RWPE1 (cell line): ENCODE data around the gene ZNF219.

ENCODE experiments used
- CTCF ChIA-PET: fragments of 350-600 bp; sonication (Branson Sonifier 250); formaldehyde crosslinking; extraction: SDS; loops from one replicate; lab custom pipeline; 2021; lab: Yijun Ruan, JAX
- POLR2A ChIA-PET: fragments of 400-600 bp; formaldehyde crosslinking; extraction: SDS; loops from one replicate; lab custom pipeline; 2020; ENCODE audit warnings: antibody characterized with exemption; ENCODE audit not compliant: low non-redundant PET; lab: Yijun Ruan, JAX
- DNase-seq: peaks from one replicate; pipeline ENCODE4 v3.0.0; 2012; ENCODE audit warnings: low spot score
- H3K27ac ChIP-seq: fragments of 450-650 bp; 2 replicates; pipeline ENCODE4 v1.5.1; 2017
- CTCF ChIP-seq: fragments of 450-650 bp; conservative IDR thresholded peaks from 2 replicates; pipeline ENCODE4 v1.5.1; 2017; ENCODE audit warnings: low read depth, mild to moderate bottlenecking

The ZNF219 gene

GRCh38 chr14:21081521-21082142 is 16.8 kb downstream of the ZNF219 start:
- ChIA-PET CTCF (interaction anchor here (0.6 kb wide), 1 partner anchor 22 kb away, joined by 3 read pairs; no protein-coding TSS in a partner anchor), POLR2A (no interaction called here)
- TF ChIP-seq CTCF: no peak
- DNase-seq: no peak
- no peak overlapping the region for H3K27ac ChIP-seq

DNA sequence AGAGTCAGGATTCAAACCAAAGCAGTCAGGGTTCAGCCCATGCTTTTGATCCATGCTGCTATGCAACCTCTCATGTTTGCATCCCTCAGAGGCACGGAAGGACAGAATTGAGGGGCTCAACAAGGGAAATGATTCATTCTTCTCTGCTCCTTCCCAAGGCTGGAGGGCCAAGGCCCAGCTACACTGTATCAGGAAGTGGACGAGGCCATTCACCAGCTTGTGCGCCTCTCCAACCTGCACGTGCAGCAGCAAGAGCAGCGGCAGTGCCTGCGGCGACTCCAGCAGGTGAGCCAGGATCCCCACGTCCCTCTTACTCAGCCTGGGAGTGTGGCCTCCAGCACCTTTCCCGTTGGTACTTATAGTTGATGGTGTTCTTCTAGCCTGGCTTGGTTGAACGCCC is 19.7 kb downstream of the ZNF219 start:
- no peak for DNase-seq
- TF ChIP-seq CTCF: no peak
- ChIA-PET POLR2A (no interaction called here), CTCF (no interaction called here)
- H3K27ac ChIP-seq: no peak overlapping the region

- TF ChIP-seq CTCF: no peak
- CTCF ChIA-PET: no interaction called here
Observed at GRCh38 chr14:21078287-21078686, 20.2 kb downstream of the ZNF219 start.

GRCh38 chr14:21077672-21078071 is 20.8 kb downstream of the ZNF219 start:
- POLR2A ChIA-PET: no interaction called here
- CTCF ChIA-PET: interaction anchor here (0.9 to 1.5 kb wide), 2 partner anchors 10 to 15 kb away, joined by 4 to 10 read pairs; no protein-coding TSS in a partner anchor
- TF ChIP-seq CTCF: no peak
- DNase-seq: no peak
- H3K27ac ChIP-seq: no peak overlapping the region

More at GRCh38 chr14:21078287-21078686, 20.2 kb downstream of the ZNF219 start:
- POLR2A ChIA-PET: no interaction called here
- H3K27ac ChIP-seq: no peak overlapping the region
- no peak for DNase-seq

DNA sequence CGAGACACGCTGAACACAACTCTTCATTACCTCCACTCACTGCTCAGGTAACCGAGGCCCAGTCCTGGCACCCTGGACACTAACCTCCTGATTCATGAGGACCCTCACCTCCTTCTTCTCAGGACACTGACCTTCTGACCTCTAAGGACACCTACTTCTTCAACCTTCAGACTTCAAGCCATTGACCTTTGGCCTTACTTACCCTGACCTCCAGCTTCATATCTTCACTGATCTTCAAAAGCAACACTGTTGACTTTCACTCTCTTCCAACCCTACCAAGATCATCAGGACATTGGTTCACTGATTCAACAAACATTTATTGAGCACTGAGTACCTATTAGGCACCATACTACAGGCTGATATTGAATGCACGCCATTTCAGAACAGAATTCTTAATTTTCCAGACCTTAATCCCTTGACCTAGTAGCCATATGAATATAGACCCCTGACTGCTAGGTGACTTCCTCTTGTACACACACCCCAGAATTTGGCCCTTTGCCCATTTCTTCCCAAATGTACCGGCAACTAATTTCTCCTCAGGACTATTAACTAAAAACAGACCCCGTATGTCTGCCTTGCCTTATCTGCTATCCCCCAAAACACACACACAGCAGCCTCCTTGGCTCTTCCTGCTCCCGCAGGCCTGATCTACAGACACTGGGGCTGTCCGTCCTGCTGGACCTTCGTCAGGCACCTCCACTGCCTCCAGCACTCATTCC is 22.6 kb downstream of the ZNF219 start:
- no peak for TF ChIP-seq CTCF
- DNase-seq: no peak
- CTCF ChIA-PET: interaction anchor here (1.0 to 1.8 kb wide), 3 partner anchors 14 to 29 kb away, joined by 3 to 6 read pairs (median 4); no protein-coding TSS in a partner anchor
- no peak overlapping the region for H3K27ac ChIP-seq
- POLR2A ChIA-PET: no interaction called here

DNA sequence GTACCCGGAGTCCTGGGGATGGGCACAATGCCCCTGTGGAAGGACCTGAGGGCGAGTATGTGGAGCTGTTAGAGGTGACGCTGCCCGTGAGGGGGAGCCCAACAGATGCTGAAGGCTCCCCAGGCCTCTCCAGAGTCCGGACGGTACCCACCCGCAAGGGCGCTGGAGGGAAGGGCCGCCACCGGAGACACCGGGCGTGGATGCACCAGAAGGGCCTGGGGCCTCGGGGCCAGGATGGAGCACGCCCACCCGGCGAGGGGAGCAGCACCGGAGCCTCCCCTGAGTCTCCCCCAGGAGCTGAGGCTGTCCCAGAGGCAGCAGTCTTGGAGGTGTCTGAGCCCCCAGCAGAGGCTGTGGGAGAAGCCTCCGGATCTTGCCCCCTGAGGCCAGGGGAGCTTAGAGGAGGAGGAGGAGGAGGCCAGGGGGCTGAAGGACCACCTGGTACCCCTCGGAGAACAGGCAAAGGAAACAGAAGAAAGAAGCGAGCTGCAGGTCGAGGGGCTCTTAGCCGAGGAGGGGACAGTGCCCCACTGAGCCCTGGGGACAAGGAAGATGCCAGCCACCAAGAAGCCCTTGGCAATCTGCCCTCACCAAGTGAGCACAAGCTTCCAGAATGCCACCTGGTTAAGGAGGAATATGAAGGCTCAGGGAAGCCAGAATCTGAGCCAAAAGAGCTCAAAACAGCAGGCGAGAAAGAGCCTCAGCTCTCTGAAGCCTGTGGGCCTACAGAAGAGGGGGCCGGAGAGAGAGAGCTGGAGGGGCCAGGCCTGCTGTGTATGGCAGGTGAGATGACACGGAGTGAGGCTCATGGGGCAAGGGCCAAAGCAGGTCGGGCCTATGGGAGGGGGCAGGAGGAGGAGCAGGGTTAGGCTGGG is 23.8 kb downstream of the ZNF219 start:
- ChIA-PET POLR2A (no interaction called here), CTCF (interaction anchor here (0.7 to 1.8 kb wide), 7 partner anchors 11 to 60 kb away, joined by 3 to 6 read pairs (median 3); no protein-coding TSS in a partner anchor)

More for the DNA sequence above, 23.8 kb downstream of the ZNF219 start:
- no peak overlapping the region for H3K27ac ChIP-seq
- no peak for TF ChIP-seq CTCF
- no peak for DNase-seq
